H1 (cell line): ENCODE results near the gene ZNF837. TPM values are rescaled to one million over a fixed set of nuclear protein-coding genes. Genes with fewer than 3 reads are reported as not detected.

ENCODE experiments used
- SP2 ChIP-seq: IDR thresholded peaks from 2 replicates; pipeline ENCODE4 v1.6.1; 2012; ENCODE audit warnings: mild to moderate bottlenecking, low read length, inconsistent platforms
- polyA plus RNA-seq, 7 experiments: library from polyadenylated mRNA; depleted of rRNA in 3 of 7; stranded (reverse) in 5 of 7; unstranded in 2 of 7; fragments of >200 nt in 5 of 7; fragments of 200-250 nt in 2 of 7; gene quantifications; 1 replicate in 5 of 7; 2 replicates in 1 of 7; 4 replicates in 1 of 7; pipeline versions ENCODE4 v1.2.1 to v1.2.3, GENCODE V29; 2011 to 2013; ENCODE audit warnings: missing spikeins in 2 of 7, mixed read lengths in 2 of 7
- total RNA-seq: library from RNA; stranded (reverse); fragmentation: NEBNext Ultra II Directional; extraction: Animal tissue kit (Norgen Biotek cat#: 25700); gene quantifications from 2 replicates; pipeline ENCODE4 v1.2.1, GENCODE V29; 2021

Gene ZNF837
- total and polyA plus RNA-seq, 2 of the 8 experiments (the other 6 are each of a cell fraction or from before 2014, with no cell fraction given), result 1.9 to 3.3 TPM

- TF ChIP-seq SP2, result no peak
Observed at GRCh38 chr19:58387338-58388174, 6.7 kb upstream of the ZNF837 start (continued).
